Pancreas (tissue), 10 donors: Measurements from ENCODE around the gene RNF8. TPM values are rescaled to one million over a fixed set of nuclear protein-coding genes. Genes with fewer than 3 reads are reported as not detected.
A peak's percentile ranks its signal among the peaks of the same experiment; 100 is the strongest.

Experiments used
- ATAC-seq, 4 donors: fragments of 200-7000 bp; cut with Tn5 transposase; one replicate each; pipeline versions ENCODE4 v1.8.0 to v1.9.1; 2020; ENCODE audit warnings: mild to moderate bottlenecking in 4 of 4, moderate library complexity in 4 of 4
- DNase-seq, 6 donors: peaks; one replicate each; pipeline ENCODE4 v3.0.0-alpha.2; 2020
- FAIRE-seq: peaks from 2 replicates; lab custom pipeline; 2012; peaks lifted over from hg19 to GRCh38; lab: Jason Lieb, UNC
- H3K27ac ChIP-seq, 4 donors: fragments of 200-600 bp; sonication (generic); 1 replicate in 3 of 4; 2 replicates in 1 of 4; pipeline versions ENCODE4 v1.5.0 to v1.8.0; 2020
- H3K27me3 ChIP-seq, 4 donors: fragments of 200-600 bp; one replicate each; pipeline ENCODE4 v1.8.0; 2021
- H3K36me3 ChIP-seq, 3 donors: fragments of 200-600 bp; sonication (generic) in 1 of 3; one replicate each; pipeline versions ENCODE4 v1.5.0 to v1.8.0; 2020 to 2021
- H3K4me1 ChIP-seq, 3 donors: fragments of 200-600 bp; one replicate each; pipeline ENCODE4 v1.8.0; 2021
- H3K4me3 ChIP-seq, 4 donors: fragments of 200-600 bp; sonication (generic) in 2 of 4; one replicate each; pipeline versions ENCODE4 v1.5.0 to v1.8.0; 2020 to 2021
- H3K9me3 ChIP-seq, 4 donors: fragments of 200-600 bp; one replicate each; pipeline ENCODE4 v1.8.0; 2021
- WGBS, 2 donors: extraction: QIAGEN DNeasy Blood & Tissue Kit; methylation state at CpG; one replicate each; pipeline ENCODE4 v1.1.7; 2013; 5-methylcytosine and 5-hydroxymethylcytosine counted together
- intact Hi-C, 3 donors: fragments of 100-400 bp; cut with DNase I; formaldehyde crosslinking; loops; one replicate each; pipeline versions ENCODE4 v1.11.1 to v1.14.2; 2022
- polyA plus RNA-seq, 2 donors: library from polyadenylated mRNA; stranded (reverse); fragments of 200-250 nt; gene quantifications; one replicate each; pipeline ENCODE4 v1.2.3, GENCODE V29; 2013
- total RNA-seq, 6 donors: library from RNA; stranded (reverse); fragmentation: NEBNext Ultra II Directional in 4 of 6; extraction: Animal tissue kit (Norgen Biotek cat#: 25700) in 4 of 6; gene quantifications; one replicate each; pipeline versions ENCODE4 v1.2.1 to v1.2.4, GENCODE V29; 2021 to 2023
- TF ChIP-seq, protein P1 (sequence below), 4 donors: fragments of 200-600 bp; sonication (generic) in 3 of 4; IDR thresholded peaks; one replicate each; pipeline versions ENCODE4 v1.5.0 to v1.8.0; 2021; ENCODE audit warnings: antibody characterized with exemption in 4 of 4
- donor health status: healthy with polysubstance abuse.
- donor health status: DM: no; HTN: no; CAD: no; lungs with moderate emphysema.
- donor health status: DM: no; HTN: no; CAD: no.
- donor health status: control.
- donor health status: control.
- donor health status: Bipolar disorder and iron deficiency.
- donor health status: DM: yes; HTN: yes; CAD: no.
- donor health status: DM: no; HTN: no; CAD: no.
- donor health status: DM: no; HTN: no; CAD: no.
- donor health status: DM: yes; HTN: yes; CAD: no.

The RNF8 gene
- total and polyA plus RNA-seq, 8 donors = 3.9 to 8.5 (median 5.9) TPM

DNA sequence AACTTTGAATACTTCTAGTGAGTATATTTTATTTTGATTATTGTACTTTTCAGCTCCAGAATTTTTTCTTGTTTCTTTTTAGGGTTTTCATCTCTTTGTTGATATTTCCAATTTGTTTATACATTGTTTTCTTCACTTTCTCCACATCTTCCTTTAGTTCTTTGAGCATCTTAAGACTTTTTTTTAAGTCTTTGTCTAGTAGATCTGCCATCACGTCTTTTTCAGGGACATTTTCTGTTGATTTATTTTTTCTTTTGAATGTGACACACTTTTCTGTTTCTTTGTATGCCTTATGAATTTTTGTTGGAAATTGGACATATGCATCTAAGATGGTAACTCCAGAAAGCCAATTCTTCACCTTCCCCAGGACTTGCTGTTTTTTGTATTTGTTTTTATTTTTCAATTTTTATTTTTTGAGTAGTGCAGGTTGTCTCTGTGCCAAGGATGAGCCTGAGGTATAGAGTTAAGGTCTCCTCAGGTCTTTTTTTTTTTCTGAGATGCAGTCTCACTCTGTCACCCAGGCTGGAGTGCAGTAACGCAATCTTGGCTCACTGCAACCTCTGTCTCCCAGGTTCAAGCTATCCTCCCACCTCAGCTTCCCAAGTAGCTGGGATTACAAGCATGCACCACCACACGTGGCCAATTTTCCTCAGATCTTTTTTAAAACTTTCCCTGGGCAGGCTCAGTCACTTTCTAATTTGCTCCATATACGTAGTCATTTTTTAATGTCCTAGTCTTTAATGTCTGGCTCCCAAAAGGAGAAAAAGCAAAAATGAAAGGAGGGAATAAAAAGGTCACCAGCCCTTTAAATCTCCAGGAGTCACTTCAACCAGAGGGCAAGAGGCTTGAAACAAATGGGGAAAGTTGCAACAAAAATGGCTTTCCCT lies 72.5 kb downstream of the RNF8 start:
- TF ChIP-seq, protein P1, sequence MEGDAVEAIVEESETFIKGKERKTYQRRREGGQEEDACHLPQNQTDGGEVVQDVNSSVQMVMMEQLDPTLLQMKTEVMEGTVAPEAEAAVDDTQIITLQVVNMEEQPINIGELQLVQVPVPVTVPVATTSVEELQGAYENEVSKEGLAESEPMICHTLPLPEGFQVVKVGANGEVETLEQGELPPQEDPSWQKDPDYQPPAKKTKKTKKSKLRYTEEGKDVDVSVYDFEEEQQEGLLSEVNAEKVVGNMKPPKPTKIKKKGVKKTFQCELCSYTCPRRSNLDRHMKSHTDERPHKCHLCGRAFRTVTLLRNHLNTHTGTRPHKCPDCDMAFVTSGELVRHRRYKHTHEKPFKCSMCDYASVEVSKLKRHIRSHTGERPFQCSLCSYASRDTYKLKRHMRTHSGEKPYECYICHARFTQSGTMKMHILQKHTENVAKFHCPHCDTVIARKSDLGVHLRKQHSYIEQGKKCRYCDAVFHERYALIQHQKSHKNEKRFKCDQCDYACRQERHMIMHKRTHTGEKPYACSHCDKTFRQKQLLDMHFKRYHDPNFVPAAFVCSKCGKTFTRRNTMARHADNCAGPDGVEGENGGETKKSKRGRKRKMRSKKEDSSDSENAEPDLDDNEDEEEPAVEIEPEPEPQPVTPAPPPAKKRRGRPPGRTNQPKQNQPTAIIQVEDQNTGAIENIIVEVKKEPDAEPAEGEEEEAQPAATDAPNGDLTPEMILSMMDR (IDR thresholded peaks at IDR 0.05) = no peak
- 69 to 81% methylated on average over 4 of the region's 4 CpGs for WGBS, 2 donors
- Histone ChIP-seq H3K9me3 (no peaks in the 10 kb centered on the region), H3K27me3 (no peaks in the 10 kb centered on the region), H3K4me1 (no peaks in the 10 kb centered on the region), H3K4me3 (no peak overlapping the region), H3K27ac (no peak overlapping the region), H3K36me3 (no peaks in the 10 kb centered on the region)
- intact Hi-C loops = no loop called here
- no peak for DNase-seq
- FAIRE-seq = no peak
- no peak for ATAC-seq

DNA sequence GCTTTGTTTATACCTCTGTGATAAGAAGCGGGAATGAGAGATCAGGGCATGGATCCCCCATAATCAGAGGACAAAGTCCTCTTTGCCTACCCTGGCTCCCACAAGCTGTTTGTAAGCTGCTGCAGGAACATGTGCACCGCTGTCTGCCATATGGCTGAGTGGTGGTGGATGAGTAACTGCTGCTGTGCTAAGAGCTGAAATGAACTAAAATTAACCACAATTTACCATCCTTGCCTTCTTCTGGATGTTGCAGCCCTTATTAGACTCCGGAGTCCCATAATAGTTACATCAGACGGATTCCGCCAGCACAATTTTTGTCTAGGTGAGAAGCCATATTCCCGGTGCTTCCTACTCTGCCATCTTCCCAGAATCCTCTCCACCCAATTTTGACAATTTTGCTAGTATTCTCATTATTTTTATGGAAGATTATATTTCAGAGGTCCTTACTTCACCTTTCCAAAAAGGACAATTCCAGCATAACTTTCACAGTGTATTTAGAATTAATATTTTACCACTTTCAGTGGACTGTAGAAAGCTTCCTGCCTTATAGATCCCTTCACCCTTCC lies 73.2 kb downstream of the RNF8 start:
- no peak for DNase-seq
- no peak for FAIRE-seq
- no peaks in the 10 kb centered on the region for H3K36me3 ChIP-seq
- H3K27me3 ChIP-seq = no peaks in the 10 kb centered on the region
- no peaks in the 10 kb centered on the region for H3K9me3 ChIP-seq
- WGBS, 2 donors = 75 to 81% methylated on average over 6 of the region's 6 CpGs
- ATAC-seq = peak in 1 of 4 donors; percentile 24
- H3K27ac ChIP-seq = no peak overlapping the region
- no peaks in the 10 kb centered on the region for H3K4me1 ChIP-seq
- no peak overlapping the region for H3K4me3 ChIP-seq
- TF ChIP-seq, protein P1 (IDR thresholded peaks at IDR 0.05) = no peak
- intact Hi-C loops = no loop called here

DNA sequence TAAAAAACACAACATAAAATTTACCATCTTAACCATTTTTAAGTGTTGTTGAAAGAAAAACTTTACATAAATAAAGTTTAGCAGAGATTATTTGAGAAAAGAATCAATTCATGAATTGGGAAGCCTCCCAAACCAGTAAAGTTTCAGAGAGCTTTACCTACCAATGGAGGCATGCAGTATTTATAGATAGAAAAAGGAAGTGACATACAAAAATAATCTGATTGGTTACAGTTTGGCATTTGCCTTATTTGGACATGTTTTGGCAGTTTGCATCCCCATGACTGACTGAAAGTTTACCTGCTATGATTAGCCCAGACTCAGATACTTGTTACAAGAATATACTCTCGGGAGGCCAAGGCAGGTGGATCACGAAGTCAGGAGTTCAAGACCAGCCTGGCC lies 75.6 kb downstream of the RNF8 start:
- DNase-seq = no peak
- WGBS, 2 donors = 36 to 50% methylated on average over 2 of the region's 2 CpGs
- Histone ChIP-seq H3K27me3 (no peaks in the 10 kb centered on the region), H3K36me3 (no peaks in the 10 kb centered on the region), H3K27ac (no peak overlapping the region), H3K4me3 (no peak overlapping the region), H3K4me1 (peaks cover 0 to 4% (median 3%) of the 10 kb centered on the region in 3 donors), H3K9me3 (no peaks in the 10 kb centered on the region)
- intact Hi-C loops = no loop called here
- no peak for ATAC-seq
- FAIRE-seq = no peak
- TF ChIP-seq, protein P1 (IDR thresholded peaks at IDR 0.05) = no peak

DNA sequence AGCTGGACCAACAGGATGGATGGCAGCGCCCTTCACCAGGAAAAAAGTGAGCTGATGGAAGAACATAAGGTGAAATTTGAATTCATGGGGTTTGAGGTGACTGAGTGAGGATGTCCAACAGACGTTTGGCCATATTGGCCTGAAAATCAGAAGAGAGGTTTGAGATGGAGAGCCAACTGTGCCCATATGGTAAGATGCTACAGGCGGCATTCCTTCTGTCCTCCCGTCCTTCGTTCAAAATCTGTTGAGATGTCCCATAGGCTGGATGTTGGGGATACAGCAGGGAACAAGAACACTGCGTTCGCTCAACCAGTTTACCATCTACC lies 78.8 kb downstream of the RNF8 start:
- DNase-seq (no peak), ATAC-seq (peak in 2 of 4 donors; percentile 8 to 16), FAIRE-seq (no peak)
- Histone ChIP-seq H3K4me3 (peak overlapping the region; percentile 73 to 88 (median 79)), H3K4me1 (peaks cover 0 to 7% (median 4%) of the 10 kb centered on the region in 3 donors), H3K27ac (peak overlapping the region; percentile 69 to 79 (median 76)), H3K27me3 (no peaks in the 10 kb centered on the region), H3K9me3 (no peaks in the 10 kb centered on the region), H3K36me3 (peaks cover 0 to 12% (median 6%) of the 10 kb centered on the region in 3 donors)
- TF ChIP-seq, protein P1 (IDR thresholded peaks at IDR 0.05) = no peak
- WGBS, 2 donors = 10 to 11% methylated on average over 7 of the region's 7 CpGs
- intact Hi-C loops = no loop called here
